Retina (tissue), 1 donor: ENCODE results near the gene NECAB3.

Experiments used
- DNase-seq: peaks from one replicate; pipeline ENCODE4 v3.0.0-alpha.2; 2016

The NECAB3 gene

DNA sequence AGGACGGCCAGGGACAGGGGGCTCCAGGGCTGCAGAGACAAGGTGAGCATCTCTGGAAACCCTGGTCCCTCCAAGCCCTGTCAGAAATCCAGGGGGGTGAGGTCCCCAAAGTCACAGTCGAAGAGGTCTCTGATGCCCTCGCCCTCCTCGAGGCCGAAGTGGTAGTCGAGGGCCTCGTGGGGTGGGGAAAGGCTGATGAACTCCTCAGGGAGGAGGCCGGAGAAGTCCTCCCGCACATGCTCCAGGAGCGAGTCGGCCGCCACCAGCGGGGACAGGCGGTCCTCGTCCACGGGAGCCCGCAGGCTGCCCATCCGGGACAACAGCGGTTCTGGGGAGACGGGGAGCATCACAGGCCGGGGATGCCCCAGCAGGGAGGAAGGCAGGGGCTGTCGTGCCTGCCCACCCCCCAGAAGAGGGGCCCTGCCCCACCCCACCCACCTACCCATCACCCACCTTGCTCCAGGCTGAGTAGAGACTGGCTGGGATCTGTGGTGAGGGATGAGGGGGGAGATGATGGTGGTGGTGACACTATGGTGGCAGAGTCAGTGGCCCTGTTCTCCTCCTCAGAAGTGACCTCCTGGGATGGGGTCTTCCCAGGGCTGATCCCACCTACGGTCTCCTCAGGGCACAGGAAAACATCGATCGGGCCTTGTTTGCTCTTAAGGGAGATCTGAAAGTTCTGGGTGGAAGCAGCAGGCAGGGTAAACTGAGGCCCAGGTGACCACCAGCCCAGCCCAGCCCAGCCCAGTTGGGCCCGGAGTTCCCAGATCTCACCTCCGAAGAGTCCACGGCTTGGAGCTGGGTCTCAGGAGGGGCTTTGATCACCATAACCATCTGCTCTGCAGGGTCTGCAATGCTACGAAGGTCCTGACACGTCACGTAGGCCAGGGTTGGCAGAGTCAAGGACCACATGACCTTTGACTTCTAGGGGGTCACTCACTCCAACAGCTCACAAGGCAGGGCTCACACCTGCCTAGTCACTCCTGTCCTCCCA is 2.7 kb upstream of the NECAB3 start:
- no peak for DNase-seq

DNA sequence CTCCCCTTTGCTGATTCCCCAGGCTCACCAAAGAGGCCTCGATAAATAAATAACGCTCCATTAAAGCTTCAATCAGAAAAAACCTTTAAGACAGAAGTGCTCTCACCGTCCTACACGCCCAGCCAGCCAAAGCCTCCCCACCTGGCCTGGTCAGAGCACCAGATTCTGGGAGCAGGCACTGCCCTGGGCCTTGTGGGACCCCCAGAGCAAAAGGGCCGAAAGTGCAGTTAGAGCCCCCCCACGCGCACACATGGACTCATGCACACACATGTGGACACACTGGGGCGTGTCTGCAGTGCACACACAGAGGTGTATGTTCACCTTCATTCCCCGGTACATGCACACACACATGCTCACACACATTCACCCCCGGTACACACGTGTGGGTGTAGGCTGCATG is 1.9 kb upstream of the NECAB3 start:
- DNase-seq = peak; percentile 35

DNA sequence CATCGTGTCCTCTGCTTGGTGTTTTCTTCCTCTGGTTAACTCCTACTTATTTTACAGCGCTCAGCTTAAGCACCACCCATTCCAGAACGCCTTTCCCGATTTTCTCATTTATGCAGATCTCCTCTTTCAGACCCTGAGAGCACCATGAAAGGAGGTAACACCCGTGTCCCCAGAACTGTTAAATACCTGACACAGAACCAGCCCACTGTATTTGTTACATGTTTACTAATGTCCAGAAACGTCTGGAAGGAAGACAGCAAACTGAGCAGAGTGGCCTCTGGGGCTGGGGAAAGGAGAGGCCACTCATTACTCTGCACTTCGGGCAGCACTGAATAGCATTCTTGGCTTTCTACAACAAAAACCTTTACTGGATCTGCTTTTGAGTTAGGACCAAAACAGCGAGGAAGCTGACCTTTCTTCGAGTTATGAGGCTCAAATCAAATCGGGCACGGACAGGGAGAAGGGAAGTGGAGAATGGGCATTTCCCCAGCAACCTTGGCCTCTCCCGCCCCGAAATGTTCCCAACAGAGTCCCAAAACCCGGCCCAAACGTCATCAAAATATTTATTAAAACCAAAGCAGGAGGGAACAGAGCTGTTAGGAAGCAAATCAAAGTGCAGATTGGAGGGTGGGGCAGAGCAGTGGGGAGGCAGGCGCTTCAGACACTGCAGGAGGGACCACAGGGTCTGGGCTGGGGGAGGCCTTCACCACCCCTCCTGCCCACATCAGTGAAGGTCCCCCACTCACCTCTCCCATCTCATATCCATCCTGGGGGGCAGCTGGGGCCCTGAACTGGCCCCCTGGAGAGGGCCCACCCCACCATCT is 1.1 kb upstream of the NECAB3 start:
- no peak for DNase-seq

DNA sequence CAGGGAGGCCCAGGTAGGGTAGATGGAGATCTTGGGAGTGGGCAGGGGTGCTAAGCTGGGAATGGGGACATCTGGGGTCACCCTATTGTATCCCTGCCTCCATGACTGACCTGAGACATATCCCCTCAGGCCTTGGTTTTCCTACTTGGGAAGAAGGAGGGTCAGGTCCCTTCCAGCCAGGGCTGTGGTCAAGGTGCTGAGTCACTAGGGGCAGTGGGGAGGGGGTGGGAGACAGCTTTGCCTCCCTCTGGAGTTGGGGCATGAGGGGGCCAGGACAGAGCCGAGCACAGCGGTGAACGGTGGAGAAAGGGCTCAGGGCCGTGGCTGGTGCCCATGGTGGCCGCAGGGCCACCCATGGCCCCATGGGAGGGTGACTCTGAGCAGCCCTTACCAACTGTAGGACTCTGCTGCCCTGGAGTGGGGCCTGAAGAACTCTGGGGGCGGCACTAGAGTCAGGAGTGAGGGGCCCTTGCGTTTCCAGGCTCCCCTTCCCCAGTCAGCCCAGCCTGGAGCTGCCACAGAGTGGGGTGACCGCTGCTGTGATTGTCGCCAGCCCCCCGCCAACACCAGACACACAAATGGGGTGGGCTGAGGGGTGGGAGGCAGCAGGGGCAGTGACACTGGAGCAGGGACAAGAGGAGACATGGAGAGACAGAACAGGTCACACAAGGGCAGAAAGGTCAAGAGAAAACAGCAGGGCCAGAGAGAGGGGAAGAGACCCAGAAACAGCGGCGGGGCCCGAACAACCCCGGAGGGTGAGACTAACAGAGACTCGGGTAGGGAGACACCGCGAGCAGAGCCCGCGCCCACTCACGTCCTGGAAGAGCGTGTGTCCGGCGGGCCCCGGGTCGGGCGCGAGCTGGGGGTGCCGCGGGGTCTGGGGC is 576 bp downstream of the NECAB3 start:
- peak; percentile 46 for DNase-seq

DNA sequence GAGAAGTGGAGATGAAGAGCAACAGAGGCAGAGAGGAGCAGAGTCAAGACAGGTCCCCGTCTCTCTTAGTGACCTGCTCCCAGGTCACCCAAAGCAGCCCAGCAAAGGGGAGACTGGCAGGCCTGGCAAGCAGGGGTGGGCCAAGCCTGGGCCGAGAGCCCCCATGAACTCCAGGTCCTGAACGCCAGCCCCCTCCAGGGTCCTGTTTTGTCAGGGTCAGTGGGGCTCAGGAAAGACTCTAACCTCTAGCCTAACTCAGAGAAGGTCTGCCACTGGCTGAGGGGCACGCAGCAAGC is 1.2 kb downstream of the NECAB3 start:
- no peak for DNase-seq

DNA sequence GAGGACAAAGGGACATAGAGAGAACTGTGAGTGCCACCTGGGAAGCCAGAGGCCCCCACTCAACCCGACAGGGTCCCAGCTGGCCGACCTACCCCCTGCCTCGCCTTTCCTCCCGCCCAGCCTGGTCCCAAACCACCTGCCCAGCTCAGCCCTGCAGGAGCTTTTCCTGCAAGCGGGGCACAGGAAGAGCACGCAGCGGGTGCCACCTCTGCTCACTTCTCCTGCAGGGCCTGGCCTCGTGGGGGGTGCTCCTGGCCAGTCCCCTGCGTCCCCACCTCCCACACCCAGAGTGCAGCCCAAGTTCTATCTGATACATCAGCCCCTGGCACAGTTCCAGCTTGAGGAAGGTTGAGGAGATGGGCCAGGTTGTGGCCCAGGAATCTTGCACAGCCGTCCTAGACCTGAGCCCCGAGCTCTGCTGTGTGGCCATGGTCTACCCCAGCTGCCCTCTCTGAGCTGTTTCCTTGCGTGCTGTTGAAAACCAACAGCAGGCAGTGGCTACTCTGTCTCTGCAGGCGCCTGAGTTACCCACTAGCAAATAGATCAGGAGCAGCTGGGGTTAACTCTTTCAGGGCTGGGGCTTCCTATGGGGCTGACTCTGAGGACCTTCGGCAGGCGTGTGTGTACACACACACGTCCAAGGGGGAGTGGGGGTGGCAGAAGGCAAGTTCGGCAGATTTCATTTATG is 1.7 kb downstream of the NECAB3 start:
- peak; percentile 56 for DNase-seq

DNA sequence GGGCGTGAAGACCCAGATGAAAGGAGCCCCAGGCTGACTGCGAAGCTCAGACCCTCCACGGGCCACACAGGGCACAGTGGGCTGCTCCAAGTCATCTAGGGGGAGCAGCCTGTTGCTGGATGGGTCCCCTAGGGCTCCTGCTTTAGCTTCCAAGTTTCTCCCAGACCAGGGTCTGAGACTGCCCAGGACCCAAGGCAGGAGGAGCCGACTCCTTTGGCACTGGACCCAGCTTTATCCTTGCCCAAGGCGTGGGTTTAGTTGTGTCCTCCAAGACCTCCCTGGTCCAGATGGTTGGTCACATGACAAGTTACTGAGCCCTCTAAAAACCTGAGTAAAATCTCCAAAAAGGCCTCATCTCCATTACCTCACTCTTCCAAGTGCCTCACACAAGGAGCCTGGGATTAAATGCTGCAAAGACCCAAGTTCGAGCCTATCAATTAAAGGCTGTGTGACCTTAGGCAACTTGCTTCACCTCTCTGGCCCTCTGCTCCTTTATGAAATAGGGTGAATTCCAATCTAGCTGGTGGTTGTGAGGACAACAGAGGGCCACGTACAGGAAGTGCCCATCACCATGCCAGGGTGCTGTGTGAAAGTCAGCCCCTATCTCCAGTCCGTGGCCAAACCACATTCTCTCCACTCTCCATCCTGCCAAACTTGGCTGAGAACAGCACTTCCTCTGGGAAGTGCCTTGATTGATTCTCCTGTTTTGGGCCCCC is 2.5 kb downstream of the NECAB3 start:
- DNase-seq = no peak

DNA sequence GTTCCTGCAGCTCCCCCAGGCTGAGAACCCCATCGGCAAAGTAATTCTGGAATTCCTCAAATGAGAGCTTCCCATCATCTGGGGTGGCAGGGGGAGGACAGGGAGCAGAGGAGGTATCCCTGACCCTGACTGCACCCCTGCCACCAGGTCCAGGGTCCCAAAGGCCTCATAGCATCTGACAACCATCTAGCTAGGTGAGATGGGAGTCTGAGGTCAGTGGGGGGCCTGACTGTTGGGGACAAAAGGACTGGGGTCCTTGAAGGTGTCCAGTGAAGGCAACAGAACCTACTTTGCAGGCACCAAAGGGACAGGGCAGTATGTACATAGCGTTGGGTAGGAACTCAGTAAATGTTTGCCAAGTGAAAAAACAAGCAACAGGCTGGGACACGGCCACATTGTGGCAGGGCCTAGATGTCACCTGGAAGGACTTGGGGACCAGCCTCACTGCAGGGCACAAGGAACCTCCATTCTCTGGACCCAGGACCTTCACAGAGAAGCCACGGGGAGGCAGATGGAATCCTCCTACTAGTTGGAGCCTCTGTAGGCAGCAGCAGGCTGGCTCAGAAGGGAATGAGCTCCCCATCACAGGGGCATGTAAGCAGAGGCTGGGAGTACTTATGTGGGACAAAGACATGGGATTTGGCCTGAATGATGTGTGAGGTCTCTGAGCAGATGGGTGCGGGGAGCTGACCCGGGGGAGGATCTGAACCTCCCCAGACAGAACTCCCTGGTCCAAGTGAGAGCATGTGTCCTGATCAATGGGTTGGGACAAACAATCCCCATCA is 3.3 kb downstream of the NECAB3 start:
- no peak for DNase-seq

DNA sequence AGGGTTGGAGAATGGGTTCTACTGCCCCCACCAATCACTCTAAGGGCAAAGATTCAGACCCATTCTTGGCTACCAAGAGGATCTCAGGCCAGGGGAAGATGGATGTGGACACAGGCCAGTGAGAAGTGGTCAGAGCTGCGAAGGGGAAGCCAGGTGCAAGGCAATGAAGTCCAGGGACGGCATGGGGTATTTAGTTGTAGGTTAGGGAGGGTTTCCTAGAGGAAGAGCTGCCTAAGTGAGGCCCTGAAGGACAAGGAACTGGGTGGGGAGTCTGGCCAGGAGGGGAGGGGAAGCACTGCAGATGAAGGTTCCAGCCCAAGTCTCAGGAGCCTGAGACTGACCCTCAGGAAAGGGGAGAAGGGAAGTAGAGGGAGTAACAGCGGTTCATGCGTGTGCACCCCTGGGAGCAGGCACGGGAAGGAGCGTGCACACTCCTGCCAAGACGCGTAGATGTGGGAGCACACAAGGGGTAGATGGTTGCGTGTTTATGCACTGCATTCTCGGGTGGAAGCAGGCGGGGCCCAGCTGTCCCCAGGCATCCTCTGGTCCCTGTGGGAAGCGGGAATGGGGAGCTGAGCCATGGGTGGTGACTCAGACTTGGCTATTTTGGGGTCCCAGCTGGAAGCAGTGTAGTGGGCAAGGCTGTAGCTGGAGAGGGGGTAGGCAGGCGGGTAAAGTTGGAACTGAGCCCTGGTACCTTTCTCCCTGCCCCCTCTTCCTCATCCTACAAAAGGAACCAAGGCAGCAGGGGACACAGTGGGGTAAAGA is 4.2 kb downstream of the NECAB3 start:
- DNase-seq = no peak

DNA sequence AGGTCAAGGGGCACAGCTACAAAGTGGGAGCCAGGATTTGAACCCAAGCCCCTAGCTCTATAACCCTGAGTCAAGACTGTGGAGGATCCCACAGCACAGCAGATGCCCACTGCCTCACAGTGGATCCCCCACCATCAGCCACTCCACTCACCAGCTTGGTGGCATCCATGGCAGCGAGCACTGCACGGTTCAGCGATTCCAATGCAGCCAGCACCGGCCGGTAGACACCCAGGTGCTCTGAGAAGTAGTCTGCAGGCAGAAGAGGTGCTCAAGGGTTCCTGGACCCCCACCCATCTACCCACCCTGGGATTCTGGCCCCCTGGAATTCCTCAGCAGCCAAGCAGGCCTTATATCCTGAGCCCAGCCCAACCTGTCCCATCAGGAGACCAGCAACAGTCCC is 5.0 kb downstream of the NECAB3 start:
- DNase-seq = no peak

DNA sequence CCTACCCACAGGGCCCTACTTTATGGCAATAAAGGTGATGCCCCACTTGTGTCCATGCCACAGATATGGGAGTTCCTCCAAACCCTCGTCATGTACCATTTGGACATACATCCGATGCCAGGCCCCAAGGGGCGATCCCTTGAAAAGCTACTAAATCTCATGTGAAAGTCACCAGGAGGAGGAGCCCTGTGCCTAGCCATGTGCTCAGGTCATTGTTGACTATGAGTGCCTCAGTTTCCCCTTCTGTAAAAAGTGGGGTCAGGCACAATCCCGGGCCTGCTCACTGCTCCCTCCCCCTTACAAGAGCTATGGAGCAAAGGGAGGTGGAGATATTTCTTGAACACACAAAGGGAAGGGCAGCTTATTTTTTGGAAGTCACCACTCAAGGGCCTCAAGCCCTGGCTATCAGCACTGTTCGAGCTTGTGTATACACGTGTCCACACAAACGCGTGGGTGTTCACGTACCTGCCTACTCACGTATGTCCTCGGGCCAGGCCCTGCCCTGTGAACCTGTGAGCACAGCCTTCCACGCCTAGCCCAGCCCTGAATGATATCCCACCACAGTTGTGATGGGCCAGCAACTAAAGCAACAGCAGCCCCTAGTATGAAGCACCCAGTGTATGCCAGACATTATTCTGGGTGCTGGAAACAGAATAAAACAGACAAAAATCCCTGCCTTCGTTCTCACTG is 5.6 kb downstream of the NECAB3 start:
- no peak for DNase-seq

DNA sequence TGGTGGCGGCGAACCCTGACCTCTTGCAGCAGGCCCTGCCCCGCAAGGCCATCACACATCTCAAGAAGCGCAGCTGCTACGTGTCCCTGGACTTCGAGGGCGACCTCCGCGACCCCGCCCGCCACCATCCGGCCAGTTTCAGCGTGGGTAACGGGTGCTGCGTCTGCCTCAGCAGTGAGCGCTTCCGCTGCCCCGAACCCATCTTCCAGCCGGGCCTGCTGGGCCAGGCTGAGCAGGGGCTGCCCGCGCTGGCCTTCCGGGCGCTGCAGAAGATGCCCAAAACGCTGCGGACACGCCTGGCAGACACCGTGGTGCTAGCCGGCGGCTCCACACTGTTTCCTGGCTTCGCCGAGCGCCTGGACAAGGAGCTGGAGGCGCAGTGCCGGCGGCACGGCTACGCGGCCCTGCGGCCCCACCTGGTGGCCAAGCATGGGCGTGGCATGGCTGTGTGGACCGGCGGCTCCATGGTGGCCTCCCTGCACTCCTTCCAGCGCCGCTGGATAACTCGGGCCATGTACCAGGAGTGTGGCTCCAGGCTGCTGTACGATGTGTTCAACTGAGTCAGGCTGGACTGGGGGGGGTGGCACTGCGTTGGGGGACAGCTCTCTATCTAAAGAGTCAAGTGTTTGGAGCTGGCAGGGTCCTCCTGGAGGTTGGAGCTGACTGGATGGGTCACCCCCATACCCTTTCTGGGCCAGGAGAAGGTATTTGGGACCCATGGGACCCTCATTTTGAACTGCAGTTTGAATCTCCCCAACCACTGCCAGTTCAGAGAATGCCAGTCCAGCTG is 6.4 kb downstream of the NECAB3 start:
- DNase-seq = peak; percentile 93

DNA sequence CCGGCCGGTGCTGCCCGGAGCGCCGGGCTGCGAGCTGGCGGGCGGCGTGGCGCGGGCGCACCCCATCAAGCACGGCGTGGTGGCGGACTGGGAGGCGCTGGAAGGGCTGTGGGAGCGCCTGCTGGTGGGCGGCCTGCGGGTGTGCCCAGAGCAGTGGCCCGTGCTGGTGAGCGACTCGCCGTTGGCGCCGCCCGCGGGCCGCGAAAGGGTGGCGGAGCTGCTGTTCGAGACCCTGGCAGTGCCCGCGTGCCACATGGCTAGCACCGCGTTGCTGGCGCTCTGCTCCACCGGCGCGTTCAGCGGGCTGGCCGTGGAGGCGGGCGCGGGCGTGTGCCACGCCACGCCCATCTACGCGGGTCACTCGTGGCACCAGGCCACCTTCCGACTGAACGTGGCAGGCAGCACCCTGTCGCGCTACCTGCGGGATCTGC is 7.0 kb downstream of the NECAB3 start:
- no peak for DNase-seq

DNA sequence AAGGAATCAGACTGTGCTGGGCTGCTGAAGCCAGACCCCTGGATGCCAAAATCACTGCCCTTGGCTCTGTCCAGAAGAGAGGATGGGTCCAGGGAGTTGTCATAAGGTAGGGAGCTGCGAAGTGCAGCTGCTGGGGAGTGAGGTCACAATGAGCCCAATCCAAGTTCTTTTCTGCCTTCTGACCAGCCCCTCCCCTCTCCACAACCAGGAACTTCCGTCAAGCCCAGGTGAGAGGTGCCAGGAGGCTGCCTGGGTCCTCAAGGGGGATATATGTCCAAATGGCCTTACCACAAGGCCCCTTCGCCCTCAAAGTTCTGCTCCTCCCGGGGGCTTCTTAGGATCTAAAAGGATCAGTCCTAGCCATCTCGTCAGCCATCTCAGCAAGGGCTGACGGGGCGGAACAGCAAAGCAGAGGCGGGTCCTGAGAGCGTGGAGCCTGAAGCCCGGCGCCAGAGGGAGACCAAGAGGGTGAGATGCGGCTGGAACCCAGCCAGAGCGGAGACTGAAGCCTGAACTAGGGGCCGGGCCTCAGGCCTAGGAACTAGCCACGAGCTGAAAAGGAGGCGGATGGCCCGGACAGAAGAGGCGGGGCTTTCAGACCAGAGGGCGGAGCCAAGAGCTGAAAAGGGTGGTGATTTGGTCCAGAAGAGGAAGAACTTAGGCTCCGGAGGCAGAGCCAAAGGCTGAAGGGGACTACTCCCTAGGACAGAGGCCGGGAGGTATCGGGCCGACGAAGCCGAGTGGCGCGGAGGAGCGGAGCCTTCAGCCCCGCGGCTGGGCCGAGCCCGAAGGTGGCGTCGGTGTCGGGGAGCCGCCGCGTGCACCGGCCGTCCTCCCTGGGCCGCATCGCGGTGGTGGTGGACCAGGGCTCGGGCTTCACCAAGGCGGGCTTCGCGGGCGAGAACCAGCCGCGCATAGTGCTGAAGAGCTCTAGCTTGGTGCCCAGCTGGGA is 7.7 kb downstream of the NECAB3 start, which contains the start of gene ACTL10:
Gene ACTL10, plus strand, starts transcription at position 651 of the 952 bp plus-strand sequence. CDS start 555 bp downstream, outside the sequence.
- DNase-seq = peak; percentile 94

DNA sequence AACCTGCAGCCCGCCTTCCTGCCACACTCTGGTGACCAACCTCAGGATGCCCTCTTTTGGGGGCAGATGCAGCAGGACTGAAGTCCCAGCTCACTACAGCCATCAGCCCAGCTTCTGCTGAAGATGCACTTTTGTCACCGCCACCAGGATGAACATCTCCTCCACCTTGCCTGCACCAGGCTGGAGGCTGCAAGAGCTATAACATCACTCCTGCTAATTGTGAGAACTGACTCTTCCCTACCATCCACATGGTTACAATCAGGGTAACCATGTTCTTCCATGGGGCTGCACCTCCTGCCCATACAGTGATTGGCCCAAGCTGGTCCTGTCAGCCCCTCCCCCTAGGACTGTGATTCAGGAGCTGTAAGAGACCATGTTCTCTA is 9.5 kb downstream of the NECAB3 start:
- no peak for DNase-seq

DNA sequence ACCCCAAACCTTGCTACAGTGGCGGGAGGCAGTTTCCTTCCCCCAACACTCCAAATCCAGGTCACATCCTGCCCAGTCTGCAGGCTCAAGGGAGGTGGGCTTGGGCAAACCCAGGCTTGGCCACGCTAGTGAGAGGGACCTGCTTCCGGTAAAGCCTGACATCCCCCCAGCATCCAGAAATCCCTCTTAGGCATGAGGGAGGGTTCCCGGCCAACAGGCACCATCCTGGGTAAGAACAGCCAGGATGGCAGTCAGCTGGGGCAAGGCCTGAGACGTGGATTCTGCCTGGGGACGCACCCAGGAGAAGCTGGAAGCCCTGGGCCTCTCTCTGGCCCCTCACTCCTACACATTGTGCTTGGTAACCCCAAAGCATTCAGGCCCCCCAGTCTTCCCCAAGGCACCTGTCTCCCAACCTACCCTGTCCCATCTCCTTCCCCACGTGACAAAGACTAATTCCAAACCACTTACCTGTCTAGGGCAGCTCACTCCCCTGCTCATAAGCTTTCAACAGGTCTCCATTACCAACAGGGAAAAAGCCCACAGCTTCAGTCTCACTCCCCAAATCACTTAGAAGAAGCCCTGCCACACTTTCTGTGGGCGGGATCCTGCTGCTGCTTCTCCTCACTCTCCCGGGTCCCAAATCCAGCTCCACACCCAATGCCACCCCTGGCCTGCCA is 10.0 kb downstream of the NECAB3 start:
- DNase-seq = no peak
